ENCODE results near the gene LSM14B.

DNA sequence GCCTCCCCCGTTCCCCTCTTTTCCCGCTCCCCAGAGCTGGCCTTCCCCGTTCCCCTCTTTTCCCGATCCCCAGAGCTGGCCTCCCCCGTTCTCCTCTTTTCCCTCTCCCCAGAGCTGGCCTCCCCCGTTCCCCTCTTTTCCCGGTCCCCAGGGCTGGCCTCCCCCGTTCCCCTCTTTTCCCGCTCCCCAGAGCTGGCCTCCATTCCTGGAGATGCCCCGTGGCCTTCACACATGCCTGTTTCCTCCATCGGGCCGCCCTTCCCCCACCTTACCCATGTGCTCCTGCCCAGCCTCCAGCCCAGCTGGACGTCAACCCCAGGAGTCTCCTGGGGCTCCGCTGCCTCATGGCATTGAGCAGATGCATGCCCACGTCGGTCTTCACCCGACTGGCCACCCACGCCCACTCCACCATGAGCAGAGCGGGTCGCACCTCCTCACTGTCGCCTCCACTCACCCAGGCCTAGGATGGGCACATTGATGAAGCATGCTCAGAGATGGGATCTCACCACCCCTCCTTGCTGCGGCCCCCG is 29.6 kb downstream of the LSM14B start:
- TF ChIP-seq POLR2A (IDR thresholded peaks at IDR 0.05; ENCODE audit: low read depth, low read length) (no peak), POLR2AphosphoS5 (IDR thresholded peaks at IDR 0.05; ENCODE audit: low read depth, low read length) (no peak), TAF1 (IDR thresholded peaks at IDR 0.05; ENCODE audit: borderline replicate concordance, low read depth, low read length) (no peak)
